Measurements from ENCODE around the gene METTL18.

DNA sequence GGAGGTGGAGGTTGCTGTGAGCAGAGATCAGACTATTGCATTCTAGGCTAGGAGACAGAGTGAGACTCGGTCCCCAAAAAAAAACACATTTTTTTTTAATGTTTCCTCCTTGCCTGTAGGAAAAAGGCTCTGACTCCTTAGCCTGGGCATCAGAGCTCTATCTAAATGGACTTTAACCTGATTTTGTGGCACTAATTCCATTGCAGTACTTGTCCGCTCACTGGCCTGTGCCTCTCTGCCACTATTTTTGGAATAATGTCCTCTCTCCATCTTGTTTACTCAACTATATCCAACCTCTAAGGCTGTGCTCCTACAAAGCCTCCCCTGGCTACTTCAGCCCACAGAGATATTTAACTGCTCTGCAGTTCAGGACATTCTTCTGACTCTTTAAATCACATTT lies 26.5 kb downstream of the METTL18 start:
- TF ChIP-seq, protein P1, sequence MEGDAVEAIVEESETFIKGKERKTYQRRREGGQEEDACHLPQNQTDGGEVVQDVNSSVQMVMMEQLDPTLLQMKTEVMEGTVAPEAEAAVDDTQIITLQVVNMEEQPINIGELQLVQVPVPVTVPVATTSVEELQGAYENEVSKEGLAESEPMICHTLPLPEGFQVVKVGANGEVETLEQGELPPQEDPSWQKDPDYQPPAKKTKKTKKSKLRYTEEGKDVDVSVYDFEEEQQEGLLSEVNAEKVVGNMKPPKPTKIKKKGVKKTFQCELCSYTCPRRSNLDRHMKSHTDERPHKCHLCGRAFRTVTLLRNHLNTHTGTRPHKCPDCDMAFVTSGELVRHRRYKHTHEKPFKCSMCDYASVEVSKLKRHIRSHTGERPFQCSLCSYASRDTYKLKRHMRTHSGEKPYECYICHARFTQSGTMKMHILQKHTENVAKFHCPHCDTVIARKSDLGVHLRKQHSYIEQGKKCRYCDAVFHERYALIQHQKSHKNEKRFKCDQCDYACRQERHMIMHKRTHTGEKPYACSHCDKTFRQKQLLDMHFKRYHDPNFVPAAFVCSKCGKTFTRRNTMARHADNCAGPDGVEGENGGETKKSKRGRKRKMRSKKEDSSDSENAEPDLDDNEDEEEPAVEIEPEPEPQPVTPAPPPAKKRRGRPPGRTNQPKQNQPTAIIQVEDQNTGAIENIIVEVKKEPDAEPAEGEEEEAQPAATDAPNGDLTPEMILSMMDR (IDR thresholded peaks at IDR 0.05) = no peak
- TF ChIP-seq POLR2A (IDR thresholded peaks at IDR 0.05) = no peak
